HG02678 (cell line): Measurements from ENCODE around the gene TUBD1.
A peak's percentile ranks its signal among the peaks of the same experiment; 100 is the strongest.
"Not testable (repeated sequence)": the region's sequence is repeated elsewhere in the genome, so short reads cannot be mapped to it uniquely, and the experiment has no call there.

ENCODE experiments used
- ATAC-seq: cut with Tn5 transposase; IDR thresholded peaks from one replicate; pipeline ENCODE4 v1.9.1; 2021; ENCODE audit warnings: mild to moderate bottlenecking, moderate library complexity; ENCODE audit not compliant: unreplicated experiment

Gene TUBD1

DNA sequence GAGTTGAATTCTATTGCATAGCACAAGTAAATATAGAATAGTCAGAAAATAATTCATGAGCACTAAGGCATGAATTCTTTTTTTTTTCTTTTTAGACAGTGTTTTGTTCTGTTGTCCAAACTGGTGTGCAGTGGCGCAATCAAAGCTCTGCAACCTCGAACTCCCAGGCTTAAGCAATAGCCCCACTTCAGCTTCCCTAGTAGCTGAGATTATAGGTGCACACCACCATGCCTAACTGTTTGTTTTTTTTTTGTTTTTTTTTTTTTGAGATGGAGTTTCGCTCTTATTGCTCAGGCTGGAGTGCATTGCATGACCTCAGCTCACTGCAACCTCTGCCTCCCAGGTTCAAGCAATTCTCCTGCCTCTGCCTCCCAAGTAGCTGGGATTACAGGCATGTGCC is 16.6 kb downstream of the TUBD1 start:
- no peak for ATAC-seq

GRCh38 chr17:59874376-59874775 is 18.4 kb downstream of the TUBD1 start:
- no peak for ATAC-seq

DNA sequence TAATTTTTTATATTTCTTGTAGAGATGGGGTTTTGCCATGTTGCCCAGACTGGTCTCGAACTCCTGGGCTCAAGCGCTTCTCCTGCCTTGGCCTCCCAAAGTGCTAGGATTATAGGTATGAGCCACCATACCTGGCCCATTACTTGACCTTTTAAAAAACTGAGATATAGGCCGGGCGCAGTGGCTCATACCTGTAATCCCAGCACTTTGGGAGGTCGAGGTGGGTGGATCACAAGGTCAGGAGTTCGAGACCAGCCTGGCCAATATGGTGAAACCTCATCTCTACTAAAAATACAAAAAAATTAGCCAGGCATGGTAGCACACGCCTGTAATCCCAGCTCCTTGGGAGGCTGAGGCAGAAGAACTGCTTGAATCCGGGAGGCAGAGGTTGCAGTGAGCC is 19.3 kb downstream of the TUBD1 start:
- ATAC-seq, result not testable (repeated sequence)

GRCh38 chr17:59872351-59872750 is 20.4 kb downstream of the TUBD1 start:
- ATAC-seq, result no peak

DNA sequence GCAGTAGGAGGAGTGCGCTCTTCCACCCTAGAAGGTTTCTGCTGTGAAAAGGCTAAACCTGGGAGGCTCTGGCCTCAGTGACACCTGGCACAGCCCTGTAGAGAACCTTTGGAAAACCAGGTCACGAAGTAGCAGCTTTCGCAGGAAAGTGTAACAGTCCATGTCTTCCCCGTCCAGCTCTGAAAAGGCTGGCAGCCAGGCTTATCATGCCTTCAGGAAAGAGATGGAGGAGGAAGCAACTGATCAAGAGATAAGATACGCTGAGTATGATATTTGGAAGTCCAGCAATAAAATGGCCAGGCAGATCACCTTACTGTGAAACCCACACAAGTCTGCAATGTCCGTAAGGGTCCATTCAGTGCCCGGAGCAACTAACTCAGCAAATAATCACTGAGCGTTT is 22.3 kb downstream of the TUBD1 start:
- no peak for ATAC-seq

DNA sequence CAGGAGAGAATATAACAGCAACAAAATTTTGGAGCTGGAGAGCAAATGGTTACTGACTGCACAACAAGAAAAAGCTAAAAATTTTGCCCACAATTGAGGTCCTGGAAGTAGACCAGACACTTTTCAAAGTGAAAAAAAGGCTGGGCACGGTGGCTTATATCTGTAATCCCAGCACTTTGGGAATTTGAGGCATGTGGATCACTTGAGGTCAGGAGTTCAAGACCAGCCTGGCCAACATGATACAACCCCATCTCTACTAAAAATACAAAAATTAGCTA is 22.9 kb downstream of the TUBD1 start:
- no peak for ATAC-seq

- no peak for ATAC-seq
These were observed 29.1 kb downstream of the TUBD1 start for GRCh38 chr17:59863616-59864015.

DNA sequence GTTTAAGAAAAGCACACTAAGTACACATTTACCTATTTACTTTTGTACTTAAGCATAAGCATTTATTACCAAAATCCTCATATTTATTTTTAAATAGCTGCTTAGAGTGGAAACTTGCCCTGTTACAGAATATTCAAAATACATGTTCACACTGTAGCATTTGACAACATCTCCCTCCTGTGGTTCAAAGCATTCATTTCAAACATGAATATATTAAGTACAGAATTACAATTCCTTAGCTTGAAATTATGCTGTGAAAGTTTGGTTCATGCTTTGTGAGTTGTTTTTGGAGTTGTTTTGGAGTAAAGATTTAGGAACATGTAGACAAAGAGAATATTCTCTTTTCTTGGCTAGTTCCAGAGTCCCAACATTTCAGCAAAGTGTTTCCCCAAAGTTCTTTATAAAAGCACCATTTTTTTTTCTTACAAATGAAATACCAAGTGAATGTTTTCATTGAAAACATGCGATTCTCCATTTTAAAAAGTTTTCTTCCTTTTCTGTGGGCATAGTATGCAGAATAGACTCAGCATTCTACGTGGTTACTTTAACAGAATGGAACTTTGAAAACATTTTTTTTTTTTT is 33.2 kb downstream of the TUBD1 start:
- ATAC-seq, result no peak

DNA sequence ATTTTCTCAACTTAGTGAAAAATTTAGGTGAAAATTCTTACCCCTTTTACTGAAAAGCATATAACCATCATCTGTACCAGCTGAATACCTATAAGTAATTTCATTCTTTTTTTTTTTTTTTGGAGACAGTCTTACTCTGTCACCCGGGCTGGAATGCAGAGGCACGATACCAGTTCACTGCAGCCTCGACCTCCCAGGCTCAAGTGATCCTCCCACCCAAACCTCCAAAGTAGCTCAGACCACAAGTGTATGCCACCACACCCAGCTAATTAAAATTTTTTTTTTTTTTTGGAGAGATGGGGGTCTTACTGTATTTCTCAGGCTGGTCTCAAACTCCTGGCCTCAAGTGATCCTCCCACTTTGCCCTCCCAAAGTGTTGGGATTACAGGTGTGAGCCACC is 33.8 kb downstream of the TUBD1 start:
- no peak for ATAC-seq

GRCh38 chr17:59858167-59858816 is 34.5 kb downstream of the TUBD1 start:
- ATAC-seq, result no peak

DNA sequence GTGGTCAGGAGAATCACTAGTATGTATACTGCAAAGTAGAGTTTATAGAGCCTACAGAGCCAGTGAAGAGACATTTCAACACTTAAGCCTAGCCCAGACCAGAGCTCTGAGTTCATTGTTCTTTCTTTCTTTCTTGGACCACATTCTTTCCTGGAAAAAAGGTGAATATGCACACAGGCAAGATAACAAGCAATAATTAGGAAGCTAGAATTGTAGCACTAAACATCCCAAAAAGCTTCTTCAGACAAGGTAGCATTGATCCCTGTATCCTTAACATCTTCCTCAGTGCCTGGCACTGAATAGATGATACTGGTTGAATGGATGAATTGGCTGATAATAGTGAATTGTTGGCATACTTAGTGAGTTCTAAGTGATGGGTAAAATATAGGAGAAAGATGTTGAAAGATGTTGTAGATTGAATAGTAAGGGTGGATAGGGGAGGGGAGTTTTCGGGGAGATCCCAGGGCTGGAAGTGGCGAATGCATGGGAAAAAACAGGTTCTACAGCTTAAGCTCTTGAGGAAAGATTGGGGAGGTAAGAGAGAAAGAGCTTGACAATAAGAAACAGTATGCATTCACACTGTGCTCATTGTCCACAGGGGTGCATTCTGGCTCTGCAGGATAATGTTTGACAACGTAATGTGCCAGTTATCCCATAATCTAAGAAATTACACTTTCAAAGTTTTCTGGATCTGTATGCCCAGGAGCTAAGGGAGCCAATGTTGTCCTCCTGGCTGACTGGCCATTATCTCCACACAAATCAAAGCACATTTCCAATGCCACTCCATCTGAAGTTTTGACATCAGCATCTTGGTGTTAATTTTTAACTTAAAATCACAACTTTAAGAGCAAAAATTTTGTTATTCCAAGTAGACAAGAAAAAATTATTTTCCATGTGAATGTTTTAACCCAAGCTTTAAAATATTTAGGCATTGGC is 35.6 kb downstream of the TUBD1 start:
- no peak for ATAC-seq

- ATAC-seq, result not testable (repeated sequence)
These were observed 38.6 kb downstream of the TUBD1 start for GRCh38 chr17:59853919-59854729.

DNA sequence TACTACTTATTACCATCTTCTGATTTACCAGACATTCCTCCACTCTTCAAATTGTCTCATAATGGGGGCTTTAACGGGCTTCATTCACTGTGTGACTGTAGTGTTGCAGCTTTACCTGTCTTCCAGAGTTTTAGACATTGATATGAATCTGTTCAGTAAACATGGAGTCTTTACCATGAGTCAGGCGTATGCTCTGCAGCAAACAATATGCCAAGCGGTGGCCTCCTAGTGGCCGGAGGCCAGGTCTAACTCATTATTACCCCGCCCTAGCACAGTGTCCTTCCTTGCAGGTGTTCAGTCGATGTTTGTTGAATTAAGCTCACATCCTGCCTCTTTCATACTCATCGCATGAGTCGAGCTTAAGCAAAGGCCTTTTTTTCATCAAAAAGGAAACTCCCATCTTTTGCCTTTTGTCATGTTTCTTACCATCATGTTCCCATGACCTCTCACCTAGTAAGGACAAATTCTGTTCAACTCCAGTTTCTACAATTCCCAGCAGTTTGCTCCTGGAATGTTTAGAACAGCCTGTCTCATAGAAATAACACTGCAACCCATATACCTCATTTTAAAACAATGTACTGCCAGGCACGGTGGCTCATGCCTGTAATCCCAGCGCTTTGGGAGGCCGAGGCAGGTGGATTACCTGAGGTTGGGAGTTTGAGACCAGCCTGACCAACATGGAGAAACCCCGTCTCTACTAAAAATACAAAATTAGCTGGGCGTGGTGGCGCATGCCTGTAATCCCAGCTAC is 39.4 kb downstream of the TUBD1 start:
- ATAC-seq, result peak; percentile 61

DNA sequence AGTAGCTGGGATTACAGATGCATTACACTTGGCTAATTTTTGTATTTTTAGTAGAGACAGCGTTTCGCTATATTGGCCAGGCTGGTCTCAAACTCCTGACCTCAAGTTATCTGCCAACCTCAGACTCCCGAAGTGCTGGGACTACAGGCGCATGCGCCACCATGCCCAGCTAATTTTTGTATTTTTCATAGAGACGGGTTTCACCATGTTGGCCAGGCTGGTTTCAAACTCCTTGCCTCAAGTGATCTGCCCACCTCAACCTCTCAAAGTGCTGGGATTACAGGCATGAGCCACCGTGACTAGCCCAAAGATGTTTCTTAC is 39.9 kb downstream of the TUBD1 start:
- not testable (repeated sequence) for ATAC-seq

DNA sequence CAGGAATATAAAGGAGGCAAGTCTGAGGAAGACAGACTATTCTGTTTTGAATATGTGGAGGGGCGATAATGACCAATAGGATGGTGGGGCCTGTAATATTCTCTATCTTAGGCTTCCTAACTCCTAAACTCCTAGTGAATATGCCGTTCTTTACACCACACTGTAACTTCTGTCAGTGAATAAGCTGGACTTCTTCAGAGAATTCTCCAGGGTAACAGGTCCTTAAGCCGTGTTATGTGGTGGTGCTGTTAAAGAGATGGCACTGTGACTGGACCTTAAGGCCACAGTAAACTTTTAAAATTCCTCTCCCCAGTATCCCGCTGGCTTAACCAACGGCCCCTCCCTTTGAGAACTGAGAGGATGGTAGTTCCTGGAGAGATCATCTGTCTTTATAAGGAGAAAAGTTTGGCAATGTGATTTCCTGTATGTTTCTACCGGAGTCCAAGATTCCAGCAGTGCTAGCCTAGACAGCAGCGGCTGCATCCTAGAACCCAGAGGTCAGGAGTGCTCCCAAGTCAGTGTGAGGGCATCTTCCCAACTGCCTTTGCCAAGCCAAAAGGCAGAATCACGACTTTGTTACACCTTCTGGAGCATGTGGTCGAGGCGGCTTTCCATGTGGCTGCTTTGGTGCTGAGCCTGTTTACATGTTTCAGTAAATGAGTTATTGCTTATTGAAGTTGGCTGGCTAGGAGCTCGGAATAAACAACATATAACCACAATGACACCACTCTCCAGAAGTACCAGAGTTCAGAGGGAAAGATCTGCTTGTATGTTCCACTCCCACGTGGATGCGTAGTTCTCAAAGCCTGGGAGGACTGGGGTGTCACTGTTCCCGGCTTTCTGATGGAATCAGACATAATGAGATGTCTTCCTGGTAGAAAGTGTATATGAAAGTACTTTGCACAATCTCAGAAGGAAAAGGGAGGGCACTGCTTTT is 41.0 kb downstream of the TUBD1 start:
- no peak for ATAC-seq

GRCh38 chr17:59850311-59850710 is 42.4 kb downstream of the TUBD1 start:
- not testable (repeated sequence) for ATAC-seq

DNA sequence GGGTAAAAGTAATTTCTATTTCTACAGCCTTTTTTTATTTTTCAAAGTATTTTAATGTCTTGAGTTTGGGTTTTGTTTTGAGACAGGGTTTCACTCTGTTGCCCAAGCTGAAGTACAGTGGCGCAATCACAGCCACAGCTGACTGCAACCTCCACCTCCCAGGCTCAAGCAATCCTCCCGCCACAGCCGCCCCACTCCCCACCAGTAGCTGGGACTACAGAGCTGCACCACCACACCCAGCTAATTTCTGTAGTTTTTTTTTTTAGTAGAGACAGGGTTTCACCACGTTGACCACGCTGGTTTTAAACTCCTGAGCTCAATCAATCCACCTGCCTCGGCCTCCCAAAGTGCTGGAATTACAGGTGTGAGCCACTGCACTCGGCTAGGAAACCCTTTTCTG is 44.0 kb downstream of the TUBD1 start:
- peak; percentile 52 for ATAC-seq

DNA sequence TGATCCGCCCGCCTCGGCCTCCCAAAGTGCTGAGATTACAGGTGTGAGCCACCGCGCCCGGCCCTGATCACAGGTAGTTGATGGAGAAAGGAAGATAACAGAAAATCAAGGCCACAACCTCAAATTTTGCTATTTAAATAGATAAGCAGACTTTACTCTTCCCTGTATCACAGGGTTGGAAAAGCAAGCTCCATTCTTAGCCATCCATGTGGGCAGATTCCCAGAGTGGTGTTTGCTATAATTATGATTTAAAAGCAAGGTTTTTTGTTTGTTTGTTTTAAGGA is 44.4 kb downstream of the TUBD1 start:
- ATAC-seq, result no peak

DNA sequence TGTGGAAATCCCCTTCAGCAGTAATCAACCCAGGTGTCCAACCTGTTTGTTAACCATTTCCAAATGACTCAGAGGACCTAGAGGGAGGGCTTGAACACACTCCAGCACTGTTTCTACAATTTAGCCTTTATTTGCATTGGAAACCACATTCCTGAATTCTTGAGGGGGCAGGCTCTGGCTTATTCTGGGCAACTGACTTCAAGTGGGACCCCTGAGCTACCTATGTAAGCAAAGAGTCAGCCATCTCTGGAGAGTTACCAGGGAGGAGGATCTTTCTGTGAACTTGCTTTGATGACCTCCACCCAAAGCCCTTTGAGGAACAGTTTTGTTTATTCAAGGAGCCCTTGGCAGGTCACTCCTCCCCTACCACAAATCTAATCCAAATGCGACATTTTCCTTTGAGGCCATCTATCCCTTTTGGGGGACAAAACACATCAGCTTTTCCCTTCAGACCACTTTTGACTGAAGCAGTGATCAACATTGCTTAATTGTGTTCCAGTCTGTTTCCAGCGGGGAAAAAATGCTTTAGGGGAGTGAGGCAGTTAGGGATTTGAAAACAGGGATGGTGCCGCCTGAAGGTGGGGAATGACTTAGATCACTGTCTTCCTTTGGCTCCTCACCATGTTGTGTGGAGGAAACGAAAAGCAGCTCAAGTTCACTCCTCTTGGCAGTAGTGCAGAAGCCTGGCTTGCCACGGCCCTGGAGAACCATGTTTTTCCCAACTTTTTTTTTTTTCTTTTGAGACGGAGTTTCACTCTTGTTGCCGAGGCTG is 46.2 kb downstream of the TUBD1 start:
- no peak for ATAC-seq
